Neuron (in vitro differentiated cells): Measurements from ENCODE around the gene RGS16.

Experiments used
- H2AFZ ChIP-seq: one replicate; pipeline ENCODE4 v1.6.1; 2013; ENCODE audit warnings: low read depth, mild to moderate bottlenecking, inconsistent platforms, low read length, moderate library complexity
- H3K27me3 ChIP-seq: one replicate; pipeline ENCODE4 v1.6.1; 2013; ENCODE audit warnings: low read length; ENCODE audit not compliant: insufficient read depth
- H3K36me3 ChIP-seq: one replicate; pipeline ENCODE4 v1.6.1; 2013; ENCODE audit warnings: low read length; ENCODE audit not compliant: insufficient read depth
- H3K4me1 ChIP-seq: one replicate; pipeline ENCODE4 v1.6.1; 2013; ENCODE audit warnings: low read length; ENCODE audit not compliant: insufficient read depth
- H3K4me3 ChIP-seq: 2 replicates; pipeline ENCODE4 v1.5.1; 2013; ENCODE audit warnings: mild to moderate bottlenecking, low read length, moderate library complexity
- H3K9me3 ChIP-seq: one replicate; pipeline ENCODE4 v1.6.1; 2013; ENCODE audit warnings: low read length

Gene RGS16

DNA sequence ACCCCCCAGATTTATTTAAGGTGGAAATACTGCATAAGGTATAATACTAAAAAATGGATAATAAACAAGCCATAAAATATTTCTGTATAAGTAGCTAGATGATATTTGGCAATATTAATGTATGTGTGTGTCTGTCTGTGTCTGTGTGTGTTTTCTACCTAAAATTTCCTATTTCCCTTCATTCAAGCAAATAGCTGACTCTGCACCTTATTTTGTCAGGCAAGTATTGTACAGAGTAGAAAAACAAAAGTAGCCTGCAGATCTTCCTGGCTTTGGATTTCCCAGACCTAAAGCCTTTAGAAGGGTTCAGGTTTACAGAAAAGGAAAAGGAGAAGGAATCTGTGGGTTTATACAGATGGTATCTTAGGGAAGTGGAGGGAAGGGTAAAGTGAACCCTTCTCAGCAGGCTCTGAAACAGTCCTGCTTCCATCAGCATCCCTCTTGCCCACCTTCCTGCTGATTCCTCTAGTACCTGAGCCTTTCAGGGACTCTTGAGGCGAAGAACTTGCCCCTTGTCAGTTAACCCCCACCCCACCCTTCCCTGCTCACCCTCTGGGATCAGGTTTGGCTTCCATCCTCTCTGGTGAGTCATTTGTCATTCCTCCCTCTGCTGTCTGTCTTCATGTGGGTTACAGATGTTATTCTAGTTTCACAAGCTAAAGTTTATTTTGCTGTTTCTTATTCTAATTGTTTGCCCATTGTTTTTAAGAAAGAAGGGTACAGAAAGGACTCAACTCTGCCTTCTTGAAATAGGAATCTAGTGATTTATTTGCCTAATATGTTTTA lies 21.7 kb upstream of the RGS16 start:
- H3K27me3 ChIP-seq, result no peaks in the 10 kb centered on the region

DNA sequence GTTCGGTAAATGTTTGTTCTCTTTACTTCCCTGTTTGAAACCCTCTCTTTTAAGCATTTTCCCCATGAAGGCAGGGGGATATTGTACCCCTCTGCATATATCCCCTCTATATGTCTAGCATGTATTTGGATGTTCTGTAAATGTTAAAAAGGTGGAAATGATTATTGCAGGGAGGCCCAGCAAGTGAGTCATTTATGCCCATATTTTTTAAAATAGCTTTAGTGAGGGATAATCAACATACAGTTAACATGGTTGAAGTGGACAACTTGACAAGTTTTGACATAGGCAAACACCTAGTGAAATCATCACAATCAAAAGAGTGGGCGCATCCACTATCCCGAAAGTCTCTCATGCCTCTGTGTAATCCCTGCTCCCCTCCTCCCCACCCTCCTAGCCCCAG lies 20.8 kb upstream of the RGS16 start:
- Histone ChIP-seq H3K9me3 (no peaks in the 10 kb centered on the region), H3K36me3 (no peaks in the 10 kb centered on the region), H3K27me3 (no peaks in the 10 kb centered on the region), H3K4me1 (peaks cover 12% of the 10 kb centered on the region), H2AFZ (no peak overlapping the region), H3K4me3 (no peak overlapping the region)

More for the DNA sequence above, 21.7 kb upstream of the RGS16 start:
- Histone ChIP-seq H3K4me1 (peaks cover 18% of the 10 kb centered on the region), H2AFZ (no peak overlapping the region), H3K36me3 (no peaks in the 10 kb centered on the region), H3K4me3 (no peak overlapping the region), H3K9me3 (no peaks in the 10 kb centered on the region)

DNA sequence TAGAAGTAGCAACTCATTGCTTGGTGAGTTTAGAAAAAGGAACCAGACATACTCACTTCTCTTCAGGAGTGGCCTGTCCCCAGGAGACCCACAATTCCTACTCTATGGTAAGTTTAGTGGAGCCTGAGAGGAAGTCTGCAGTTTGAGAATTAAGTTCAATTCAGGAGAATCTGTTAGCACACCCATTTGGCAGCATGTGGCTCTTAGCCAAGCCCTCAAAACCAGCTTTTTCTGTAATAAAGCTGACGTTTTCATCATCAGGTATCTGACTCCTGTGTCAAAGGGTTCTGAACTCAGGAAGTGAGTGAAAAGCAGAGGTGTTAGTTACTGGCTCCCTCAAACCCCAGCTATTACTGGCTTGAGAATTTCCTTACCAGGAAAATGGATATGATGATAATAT lies 20.4 kb upstream of the RGS16 start:
- no peaks in the 10 kb centered on the region for H3K36me3 ChIP-seq
- no peak overlapping the region for H2AFZ ChIP-seq
- no peaks in the 10 kb centered on the region for H3K27me3 ChIP-seq
- no peaks in the 10 kb centered on the region for H3K9me3 ChIP-seq
- H3K4me1 ChIP-seq, result peaks cover 8% of the 10 kb centered on the region
- no peak overlapping the region for H3K4me3 ChIP-seq

DNA sequence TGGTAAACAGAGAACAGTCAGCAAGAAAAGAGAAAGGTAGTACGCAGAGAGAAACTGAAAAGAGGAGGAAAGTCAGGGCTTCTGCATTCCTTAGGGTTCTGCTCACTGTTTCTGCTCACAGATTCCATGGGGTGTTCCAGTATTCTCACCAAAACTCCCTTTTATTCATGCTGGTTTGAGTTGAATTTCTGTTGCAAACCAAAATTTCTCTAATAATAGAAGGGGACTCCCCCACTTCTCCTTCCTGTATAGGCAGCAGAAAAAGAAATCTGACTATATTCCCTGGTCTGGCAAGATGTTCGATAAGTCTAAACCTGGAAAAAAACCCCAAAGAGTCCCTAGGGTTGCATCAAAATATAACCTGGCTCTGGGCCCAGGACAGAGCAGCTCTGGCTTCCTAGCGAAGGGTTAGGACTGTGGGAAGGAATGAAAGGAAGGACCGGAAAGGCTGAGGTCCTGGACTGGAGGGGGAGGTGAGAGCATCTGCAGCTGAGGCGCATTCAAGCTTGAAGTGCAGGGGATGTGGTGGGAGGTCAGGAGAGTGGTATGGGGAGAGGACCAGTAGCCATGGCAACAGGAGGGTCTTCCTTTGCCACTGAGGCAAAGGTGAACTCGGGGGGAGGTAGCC lies 18.8 kb upstream of the RGS16 start:
- H2AFZ ChIP-seq, result no peak overlapping the region
- H3K4me1 ChIP-seq, result peaks cover 6% of the 10 kb centered on the region
- no peaks in the 10 kb centered on the region for H3K36me3 ChIP-seq
- no peak overlapping the region for H3K4me3 ChIP-seq
- H3K27me3 ChIP-seq, result peaks cover 5% of the 10 kb centered on the region
- no peaks in the 10 kb centered on the region for H3K9me3 ChIP-seq

DNA sequence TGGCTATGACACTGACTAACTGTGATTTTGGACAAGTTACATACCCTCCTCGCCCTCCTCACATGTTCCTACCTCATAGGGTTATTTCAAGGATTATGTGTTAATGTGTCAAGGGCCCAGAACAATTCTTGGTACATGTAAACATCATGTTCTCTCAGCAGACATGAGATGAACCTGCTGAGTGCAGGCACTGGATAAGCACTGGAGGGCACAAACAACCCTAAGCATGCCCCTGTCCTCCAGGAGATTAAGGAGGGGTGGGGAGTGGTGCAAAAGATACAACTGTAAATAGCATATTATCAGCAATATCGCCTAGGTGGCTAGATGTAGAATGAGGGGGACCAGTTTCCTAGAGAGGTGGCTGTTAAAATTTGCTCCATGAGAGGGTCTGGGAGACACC lies 17.7 kb upstream of the RGS16 start:
- Histone ChIP-seq H3K36me3 (no peaks in the 10 kb centered on the region), H3K4me1 (peaks cover 12% of the 10 kb centered on the region), H2AFZ (no peak overlapping the region), H3K27me3 (peaks cover 8% of the 10 kb centered on the region), H3K4me3 (no peak overlapping the region), H3K9me3 (no peaks in the 10 kb centered on the region)

DNA sequence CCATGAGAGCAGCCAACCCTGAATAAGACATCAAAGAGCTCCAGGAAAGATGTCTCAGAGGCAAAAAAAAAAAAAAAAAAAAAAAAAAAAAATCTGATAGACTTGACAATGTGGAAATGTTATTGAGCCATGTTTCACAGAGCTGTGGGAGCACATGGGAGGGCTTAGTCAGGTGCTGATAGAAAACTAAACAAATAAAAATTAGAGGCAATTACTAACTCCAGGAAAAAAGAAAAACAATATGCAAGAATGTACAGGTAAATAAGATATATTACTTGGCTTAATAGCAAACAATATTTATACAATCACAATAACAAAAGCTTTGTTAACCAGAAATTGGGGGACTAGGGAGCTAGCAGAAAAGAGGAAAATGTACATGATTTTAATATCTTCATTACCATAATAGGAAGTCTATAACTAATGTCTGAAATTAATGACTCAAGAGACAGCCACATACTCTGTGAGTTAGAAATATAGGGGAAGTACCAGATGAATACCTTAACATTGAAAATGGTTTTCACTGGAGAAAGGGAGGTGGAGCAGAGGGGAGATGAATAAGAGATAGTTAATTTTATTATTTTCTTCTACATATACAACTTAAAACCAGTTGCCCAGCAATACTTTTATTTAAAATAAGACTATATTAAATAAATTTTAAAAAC lies 16.9 kb upstream of the RGS16 start:
- no peak overlapping the region for H2AFZ ChIP-seq
- H3K9me3 ChIP-seq, result no peaks in the 10 kb centered on the region
- H3K4me1 ChIP-seq, result peaks cover 17% of the 10 kb centered on the region
- H3K27me3 ChIP-seq, result peaks cover 14% of the 10 kb centered on the region
- no peak overlapping the region for H3K4me3 ChIP-seq
- no peaks in the 10 kb centered on the region for H3K36me3 ChIP-seq

DNA sequence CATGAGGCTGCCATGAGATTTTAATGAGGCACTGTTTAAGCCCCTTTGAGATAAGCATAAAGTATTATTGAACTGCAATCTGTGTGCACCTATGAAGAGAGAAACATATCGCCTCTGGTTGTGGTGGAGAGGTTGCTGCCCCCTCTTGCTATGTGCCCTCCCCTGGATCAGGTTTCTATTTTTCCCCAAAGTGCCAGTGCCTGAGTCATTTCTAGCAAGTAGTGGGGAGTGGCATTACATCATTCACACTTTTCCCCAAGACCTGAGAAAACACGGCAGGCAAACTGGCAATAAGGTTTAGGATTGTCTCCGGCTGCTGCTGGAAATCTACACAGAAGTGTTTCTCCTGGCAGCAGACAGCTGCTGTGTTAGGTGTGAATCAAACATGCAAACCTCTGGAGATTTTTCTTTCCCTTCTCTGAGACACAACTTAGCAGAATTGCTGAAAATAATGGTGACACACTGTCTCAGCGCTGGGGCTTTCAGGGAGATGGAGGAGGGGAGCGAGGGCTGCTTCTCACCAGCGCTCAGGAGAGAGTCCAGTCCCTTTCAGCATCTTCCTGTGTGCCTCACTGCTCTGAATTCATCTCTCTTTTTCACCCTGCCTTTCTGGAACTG lies 13.7 kb upstream of the RGS16 start:
- Histone ChIP-seq H3K4me3 (no peak overlapping the region), H3K36me3 (no peaks in the 10 kb centered on the region), H3K4me1 (peaks cover 28% of the 10 kb centered on the region), H3K9me3 (no peaks in the 10 kb centered on the region), H3K27me3 (peaks cover 21% of the 10 kb centered on the region), H2AFZ (no peak overlapping the region)

DNA sequence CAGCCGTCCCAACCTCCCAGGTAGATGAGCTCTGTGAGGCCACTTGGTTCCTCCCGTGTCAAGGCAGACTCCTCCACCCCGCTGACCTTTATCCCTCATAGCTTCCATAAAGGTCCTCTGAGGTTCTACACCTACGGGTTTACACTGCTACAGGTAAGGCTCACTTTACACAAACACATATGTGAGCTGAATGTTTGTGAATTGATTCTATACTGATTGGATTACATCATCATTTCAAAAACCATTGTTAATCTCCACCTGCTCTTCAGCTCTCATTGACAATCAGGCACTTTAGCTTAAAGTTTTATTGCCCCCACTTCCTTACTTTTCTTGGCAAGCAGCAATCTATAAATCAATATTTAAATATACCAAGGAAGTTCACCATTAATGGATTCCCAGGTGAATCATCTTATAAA lies 12.8 kb upstream of the RGS16 start:
- no peak overlapping the region for H3K4me3 ChIP-seq
- no peak overlapping the region for H2AFZ ChIP-seq
- H3K9me3 ChIP-seq, result no peaks in the 10 kb centered on the region
- no peaks in the 10 kb centered on the region for H3K36me3 ChIP-seq
- H3K27me3 ChIP-seq, result peaks cover 21% of the 10 kb centered on the region
- peaks cover 30% of the 10 kb centered on the region for H3K4me1 ChIP-seq

DNA sequence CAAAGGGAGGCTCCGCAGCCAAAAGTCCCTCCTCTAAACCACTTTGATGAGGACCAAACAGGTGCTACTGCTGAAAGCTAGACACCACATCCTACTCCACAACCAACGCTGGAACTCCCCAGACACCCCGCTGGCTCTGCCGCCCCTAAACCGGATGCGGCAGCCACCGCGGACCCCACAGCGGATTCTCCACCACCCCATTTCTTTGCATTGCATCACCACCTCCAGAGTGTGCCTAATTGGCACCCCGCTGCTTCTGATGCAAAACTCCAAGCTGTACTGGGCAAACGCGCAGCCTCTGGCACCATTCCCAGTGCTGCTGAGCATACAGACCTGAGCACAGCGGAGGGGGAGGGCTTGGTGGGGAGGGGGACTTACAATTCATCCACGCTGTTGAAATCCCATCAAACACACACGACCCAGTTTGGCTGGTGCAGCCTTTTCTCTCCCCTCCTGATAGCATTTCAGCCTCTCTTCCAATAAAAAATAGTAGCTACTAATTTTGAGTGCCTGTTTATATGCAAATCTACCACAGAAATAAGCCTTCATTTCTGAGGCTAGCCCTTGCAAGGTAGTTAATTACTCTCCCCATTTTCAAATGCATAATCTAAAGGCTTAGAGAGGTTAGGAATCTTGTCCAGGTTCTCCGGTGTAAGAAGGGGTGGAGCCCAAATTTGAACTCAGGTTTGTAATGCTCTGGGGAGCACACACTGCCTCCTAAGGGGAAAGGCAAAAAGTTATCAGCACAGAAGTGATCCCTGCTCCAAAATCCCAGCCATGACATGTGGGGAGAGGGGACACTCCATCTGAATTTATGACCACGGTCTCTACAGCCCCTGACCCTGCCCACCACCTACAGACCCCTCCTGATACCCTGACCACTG lies 12.2 kb upstream of the RGS16 start:
- peak overlapping the region; percentile 55 for H3K4me3 ChIP-seq
- H3K4me1 ChIP-seq, result peaks cover 36% of the 10 kb centered on the region
- peak overlapping the region; percentile 82 for H2AFZ ChIP-seq
- peaks cover 21% of the 10 kb centered on the region for H3K27me3 ChIP-seq
- H3K9me3 ChIP-seq, result no peaks in the 10 kb centered on the region
- H3K36me3 ChIP-seq, result no peaks in the 10 kb centered on the region

DNA sequence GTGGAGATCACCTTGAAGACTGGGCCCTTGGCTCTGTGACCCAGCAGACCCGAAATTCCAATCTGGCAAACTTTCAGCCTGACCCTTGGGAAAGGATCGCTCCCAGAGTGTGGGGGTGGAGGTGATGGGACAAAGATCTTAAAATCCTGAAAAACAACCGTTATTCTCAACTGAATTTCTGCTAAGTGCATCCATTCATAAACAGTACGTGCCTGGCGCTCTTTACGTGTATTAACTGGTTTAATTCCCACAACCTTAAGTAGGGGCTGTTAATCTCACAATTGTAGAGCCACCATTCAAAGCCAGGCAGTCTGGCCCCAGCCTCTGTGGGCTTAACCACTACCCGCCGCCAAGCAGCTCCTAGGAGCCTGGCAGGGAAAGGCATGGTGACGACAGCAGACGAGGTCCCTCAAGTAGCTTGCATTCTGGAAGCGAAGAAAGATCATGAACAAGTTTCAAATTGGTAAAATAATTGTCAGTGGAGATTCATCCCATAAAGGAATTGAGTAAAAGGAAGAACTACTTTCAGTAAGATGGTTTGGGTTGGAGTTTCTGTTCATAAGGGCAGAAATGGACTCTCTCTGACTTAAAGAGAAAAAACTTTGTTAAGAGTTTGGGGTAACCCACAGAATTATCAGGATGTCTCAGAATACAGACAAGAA lies 11.4 kb upstream of the RGS16 start:
- Histone ChIP-seq H2AFZ (peak overlapping the region; percentile 82), H3K36me3 (no peaks in the 10 kb centered on the region), H3K4me1 (peaks cover 44% of the 10 kb centered on the region), H3K9me3 (no peaks in the 10 kb centered on the region), H3K4me3 (peak overlapping the region; percentile 55), H3K27me3 (peaks cover 21% of the 10 kb centered on the region)

DNA sequence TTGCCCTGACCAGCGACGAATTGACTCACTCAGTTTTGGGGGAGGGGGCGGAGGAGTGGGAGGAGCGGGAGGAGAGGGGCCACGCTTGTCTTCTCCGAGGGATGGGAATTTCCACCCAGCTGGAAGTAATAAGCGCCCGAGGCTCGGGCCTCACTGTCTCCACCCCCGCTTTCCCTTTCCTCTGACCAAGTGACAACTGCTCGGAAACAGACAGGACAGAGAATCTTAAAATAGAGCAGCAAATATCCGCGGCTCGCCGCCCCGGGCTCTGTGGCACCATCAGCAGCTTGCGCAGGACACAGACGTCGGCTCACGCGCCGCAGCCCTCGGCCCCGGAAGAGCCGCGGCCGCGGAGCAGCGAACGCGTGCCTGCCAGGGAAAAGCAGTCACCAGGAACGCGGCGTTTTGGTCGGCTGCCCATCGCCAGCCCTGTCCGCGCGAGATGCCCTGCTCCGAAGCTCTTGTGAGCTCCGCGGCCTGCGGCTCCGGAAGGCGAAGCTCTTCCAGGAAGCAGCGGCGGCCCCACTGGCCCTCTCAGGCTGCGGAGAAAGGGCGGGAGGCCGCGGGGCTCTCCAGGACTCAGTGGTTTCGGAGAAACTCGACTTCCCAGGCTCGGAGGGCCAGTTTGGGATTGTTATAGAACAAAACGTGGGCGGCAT lies 10.7 kb upstream of the RGS16 start:
- H3K4me3 ChIP-seq, result peak overlapping the region; percentile 55
- H2AFZ ChIP-seq, result peak overlapping the region; percentile 82
- H3K36me3 ChIP-seq, result no peaks in the 10 kb centered on the region
- no peaks in the 10 kb centered on the region for H3K9me3 ChIP-seq
- H3K4me1 ChIP-seq, result peaks cover 44% of the 10 kb centered on the region
- peaks cover 21% of the 10 kb centered on the region for H3K27me3 ChIP-seq

DNA sequence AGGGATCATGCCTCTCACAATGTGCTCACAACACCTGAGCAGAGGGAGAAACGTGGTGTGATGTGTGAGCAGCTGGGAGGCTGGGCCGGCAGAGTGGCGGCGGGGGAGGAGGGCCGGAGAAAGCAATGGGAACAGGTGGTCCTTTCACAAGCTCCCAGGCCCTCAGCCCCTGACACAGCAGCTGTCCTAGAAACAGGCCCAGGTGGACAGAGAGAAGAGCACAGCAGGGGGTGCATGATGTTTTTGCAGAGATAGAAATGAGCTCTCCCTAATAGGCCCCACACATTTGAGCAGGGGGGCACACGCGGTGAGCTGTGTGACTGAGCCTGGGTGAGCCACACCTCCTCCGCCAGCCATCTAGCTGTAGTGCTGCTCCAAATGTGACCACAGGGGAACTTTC lies 7.6 kb upstream of the RGS16 start:
- Histone ChIP-seq H3K27me3 (peaks cover 12% of the 10 kb centered on the region), H3K36me3 (no peaks in the 10 kb centered on the region), H2AFZ (no peak overlapping the region), H3K4me3 (no peak overlapping the region), H3K9me3 (no peaks in the 10 kb centered on the region), H3K4me1 (peaks cover 40% of the 10 kb centered on the region)
